Subcutaneous abdominal adipose tissue (tissue), 5 donors: ENCODE data around the gene CXXC5.

Experiments
- H3K27ac ChIP-seq: one replicate; pipeline ENCODE4 v1.7.0; 2013; ENCODE audit warnings: low read depth, mild to moderate bottlenecking, inconsistent platforms, low read length, moderate library complexity
- H3K27me3 ChIP-seq, 5 donors: one replicate each; pipeline ENCODE4 v1.7.0; 2013; ENCODE audit warnings: low read length in 5 of 5, inconsistent platforms in 1 of 5; ENCODE audit not compliant: control insufficient read depth in 5 of 5, insufficient read depth in 4 of 5
- H3K36me3 ChIP-seq, 5 donors: one replicate each; pipeline ENCODE4 v1.7.0; 2013; ENCODE audit warnings: low read length in 5 of 5; ENCODE audit not compliant: control insufficient read depth in 5 of 5, insufficient read depth in 5 of 5
- H3K4me1 ChIP-seq, 5 donors: one replicate each; pipeline ENCODE4 v1.7.0; 2013; ENCODE audit warnings: low read length in 5 of 5, mild to moderate bottlenecking in 3 of 5, moderate library complexity in 1 of 5; ENCODE audit not compliant: control insufficient read depth in 5 of 5, insufficient read depth in 5 of 5
- H3K4me3 ChIP-seq, 5 donors: one replicate each; pipeline ENCODE4 v1.7.0; 2013; ENCODE audit warnings: low read length in 5 of 5, low read depth in 1 of 5
- H3K9ac ChIP-seq, 5 donors: one replicate each; pipeline ENCODE4 v1.7.0; 2013; ENCODE audit warnings: low read length in 5 of 5, mild to moderate bottlenecking in 4 of 5, moderate library complexity in 3 of 5
- H3K9me3 ChIP-seq, 5 donors: one replicate each; pipeline ENCODE4 v1.7.0; 2013; ENCODE audit warnings: low read length in 5 of 5; ENCODE audit not compliant: control insufficient read depth in 5 of 5
- donor health status: healthy.
- donor health status: healthy.
- donor health status: healthy.
- donor health status: healthy.
- donor health status: healthy.

CXXC5 gene

DNA sequence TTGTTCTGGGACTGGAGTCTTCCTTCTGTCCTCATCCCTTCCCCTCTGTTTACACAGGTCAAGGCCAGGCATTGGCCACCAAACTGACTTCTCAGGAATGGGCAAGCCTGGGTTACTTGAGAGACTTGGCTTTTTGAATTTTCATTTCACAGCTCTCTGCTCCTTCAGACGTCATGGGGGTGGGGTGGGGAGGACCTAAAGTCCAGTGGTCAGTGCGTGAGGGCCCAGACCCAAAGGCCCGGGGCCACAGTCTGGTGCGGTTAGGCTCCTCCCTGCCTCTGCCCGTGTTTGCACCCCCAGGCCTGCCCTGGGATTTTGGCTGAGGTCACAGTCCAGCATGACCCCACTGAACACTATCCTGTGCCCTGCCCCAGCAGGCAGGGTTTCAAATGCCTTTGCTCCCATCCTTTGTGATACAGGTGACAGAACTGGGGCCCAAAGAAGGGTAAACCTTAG is 4.1 kb upstream of the CXXC5 start:
- Histone ChIP-seq H3K36me3 (no peaks in the 10 kb centered on the region), H3K27me3 (no peaks in the 10 kb centered on the region), H3K27ac (no peak overlapping the region), H3K4me3 (no peak overlapping the region), H3K9ac (peak overlapping the region in 1 of 5 donors; percentile 17), H3K9me3 (no peaks in the 10 kb centered on the region), H3K4me1 (peaks cover 4 to 61% (median 51%) of the 10 kb centered on the region in 5 donors)

DNA sequence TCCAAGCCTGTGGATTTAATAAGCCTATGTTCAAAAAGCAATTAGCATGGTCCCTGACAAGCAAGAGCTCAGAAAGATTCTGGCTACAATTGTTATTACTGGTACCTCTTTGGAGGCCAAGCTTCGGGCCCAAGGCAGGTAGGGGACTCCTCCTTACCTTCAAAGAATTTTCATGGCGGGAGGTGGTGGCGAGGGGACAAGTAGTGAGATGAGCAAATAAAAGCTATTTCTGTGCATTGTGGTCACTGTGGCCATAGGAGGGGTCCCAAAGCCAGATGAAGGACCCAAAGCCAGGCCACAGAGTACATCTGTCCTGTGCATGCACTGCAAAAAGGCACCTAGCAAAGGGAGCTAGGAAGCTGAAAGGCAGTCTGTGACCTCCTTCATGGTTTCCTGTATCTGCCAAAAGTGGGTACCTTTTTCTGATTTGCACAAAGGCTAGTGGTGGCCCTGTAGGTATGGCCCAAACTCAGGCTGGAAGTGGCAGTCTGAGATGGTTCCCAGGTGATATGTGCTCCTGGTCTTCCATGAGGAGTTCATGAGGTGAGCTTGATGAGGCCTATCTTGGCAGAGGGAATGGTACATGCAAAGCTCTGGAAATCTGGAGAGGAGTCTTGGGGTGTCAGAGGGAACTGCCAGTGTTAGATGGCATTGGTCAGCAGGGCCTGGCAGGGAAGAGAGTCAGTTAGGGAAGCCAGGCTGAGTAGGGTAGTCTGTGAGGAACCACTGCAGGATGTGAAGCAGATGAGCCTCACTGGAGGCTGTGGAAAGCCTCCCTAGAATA is 3.3 kb upstream of the CXXC5 start:
- H3K4me3 ChIP-seq: no peak overlapping the region
- no peak overlapping the region for H3K9ac ChIP-seq
- H3K4me1 ChIP-seq: peaks cover 4 to 61% (median 49%) of the 10 kb centered on the region in 5 donors
- no peaks in the 10 kb centered on the region for H3K9me3 ChIP-seq
- H3K27me3 ChIP-seq: no peaks in the 10 kb centered on the region
- H3K27ac ChIP-seq: no peak overlapping the region
- no peaks in the 10 kb centered on the region for H3K36me3 ChIP-seq

DNA sequence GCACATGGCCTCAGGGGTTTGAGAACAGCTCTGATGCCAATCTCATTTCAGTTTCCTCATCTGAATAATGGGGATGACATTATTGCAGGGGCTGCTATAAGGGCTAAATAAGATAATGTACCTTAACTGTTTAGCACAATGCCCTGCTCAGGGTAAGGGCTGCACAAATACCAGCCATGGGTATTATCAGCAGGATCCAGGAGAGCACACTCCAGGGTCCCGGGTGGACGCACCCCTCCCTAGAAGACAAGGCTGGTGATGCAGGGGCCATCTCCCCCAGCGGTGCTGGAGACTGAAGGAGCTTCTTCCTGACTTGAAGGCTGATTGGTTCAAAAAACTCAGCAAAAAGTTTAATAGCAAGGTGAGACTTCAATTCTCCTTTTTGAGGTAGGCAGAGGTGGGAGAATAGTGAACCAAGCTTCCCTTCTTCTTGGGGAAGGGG is 2.7 kb upstream of the CXXC5 start:
- Histone ChIP-seq H3K4me1 (peaks cover 4 to 64% (median 56%) of the 10 kb centered on the region in 5 donors), H3K9me3 (no peaks in the 10 kb centered on the region), H3K4me3 (no peak overlapping the region), H3K9ac (no peak overlapping the region), H3K27ac (no peak overlapping the region), H3K36me3 (no peaks in the 10 kb centered on the region), H3K27me3 (no peaks in the 10 kb centered on the region)

DNA sequence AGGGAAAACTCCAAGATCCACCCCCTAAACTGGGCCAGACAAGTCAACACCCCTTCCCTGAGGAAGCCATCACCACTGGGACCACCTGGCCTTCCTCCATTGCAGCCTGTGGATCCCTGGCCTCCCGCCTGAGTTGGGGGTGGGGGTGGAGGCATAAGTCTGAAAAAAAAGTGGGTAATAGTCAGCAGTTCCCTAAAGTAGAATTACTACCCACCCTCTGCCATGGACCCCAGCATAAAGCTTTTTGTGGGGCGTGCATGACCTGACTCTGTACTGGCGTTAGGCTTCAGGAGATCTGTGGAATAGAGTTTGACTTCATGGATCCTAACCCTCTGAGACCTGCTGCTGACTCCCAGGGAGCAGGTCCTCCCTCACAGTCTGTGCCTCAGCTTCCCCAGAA is 2.0 kb upstream of the CXXC5 start:
- H3K36me3 ChIP-seq: no peaks in the 10 kb centered on the region
- no peak overlapping the region for H3K4me3 ChIP-seq
- no peak overlapping the region for H3K9ac ChIP-seq
- H3K27ac ChIP-seq: no peak overlapping the region
- H3K4me1 ChIP-seq: peaks cover 4 to 71% (median 62%) of the 10 kb centered on the region in 5 donors
- H3K27me3 ChIP-seq: no peaks in the 10 kb centered on the region
- H3K9me3 ChIP-seq: no peaks in the 10 kb centered on the region

DNA sequence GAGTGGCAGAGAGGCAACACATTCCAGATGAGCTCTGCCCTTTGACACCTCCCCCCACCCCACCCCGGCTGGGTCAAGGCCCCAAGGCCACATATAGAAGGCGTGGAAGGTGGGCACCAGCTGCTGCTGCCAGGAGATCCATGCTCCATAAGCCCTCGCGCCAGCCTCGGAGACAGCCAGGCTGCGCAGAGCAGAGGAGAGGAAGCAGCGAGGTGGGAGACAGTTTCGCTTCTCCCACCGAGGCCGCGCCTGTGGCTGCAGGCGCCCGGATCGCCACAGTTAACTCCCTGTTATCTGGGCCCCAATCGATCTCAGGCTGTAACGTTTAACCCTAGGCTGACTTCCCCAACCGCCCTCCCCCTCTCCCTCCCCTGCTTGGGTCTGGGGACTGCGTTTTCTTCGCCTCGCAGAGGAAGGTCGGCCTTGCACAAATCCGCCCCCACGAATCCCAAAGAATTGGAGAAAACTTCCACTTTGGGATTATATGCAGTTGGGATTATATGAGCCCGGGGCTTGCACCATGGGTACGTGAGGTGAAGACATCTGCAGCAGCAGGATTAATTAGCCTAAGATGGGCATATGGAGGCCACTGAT is 1.1 kb upstream of the CXXC5 start:
- Histone ChIP-seq H3K27me3 (no peaks in the 10 kb centered on the region), H3K4me1 (peaks cover 4 to 71% (median 63%) of the 10 kb centered on the region in 5 donors), H3K9me3 (no peaks in the 10 kb centered on the region), H3K4me3 (peak overlapping the region; percentile 39 to 78 (median 48)), H3K9ac (peak overlapping the region in 3 of 5 donors; percentile 21 to 48 (median 35)), H3K27ac (no peak overlapping the region), H3K36me3 (no peaks in the 10 kb centered on the region)

DNA sequence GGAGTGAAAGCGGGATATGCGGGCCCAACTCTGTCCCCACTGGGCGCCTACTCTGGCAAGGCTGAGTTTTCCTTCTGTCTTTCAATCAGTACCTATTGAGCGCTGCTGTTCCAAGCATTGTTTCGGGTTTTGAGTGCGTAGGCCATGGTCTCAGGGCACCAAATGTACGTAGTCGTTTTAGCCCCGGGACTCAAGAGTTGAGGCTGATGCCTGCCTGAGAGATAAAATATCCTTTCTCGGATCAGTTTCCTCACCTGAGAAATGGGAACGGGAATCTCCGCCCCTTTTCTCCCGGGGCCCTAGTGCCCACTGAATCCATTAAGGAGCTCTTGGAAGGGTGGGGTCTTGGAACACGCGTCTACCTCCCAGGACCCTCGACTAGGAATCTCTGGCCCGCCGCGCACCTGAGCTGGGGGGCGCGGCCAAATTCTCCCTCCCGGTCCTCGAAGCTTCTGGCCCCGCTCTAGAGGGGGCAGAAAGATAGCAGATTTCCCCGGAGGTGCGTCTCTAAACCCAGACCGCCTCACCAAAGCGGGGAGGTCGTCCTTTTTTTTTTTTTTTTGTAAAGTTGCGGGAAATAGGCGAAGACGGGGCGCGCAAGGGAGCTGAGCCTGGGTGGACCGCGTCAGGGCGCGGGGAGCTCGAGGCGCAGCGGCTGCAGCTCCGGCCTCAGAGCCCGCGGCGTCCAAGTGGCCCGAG is 494 bp upstream of the CXXC5 start:
- H3K27ac ChIP-seq: no peak overlapping the region
- H3K36me3 ChIP-seq: no peaks in the 10 kb centered on the region
- peak overlapping the region; percentile 47 to 86 (median 57) for H3K4me3 ChIP-seq
- H3K9ac ChIP-seq: peak overlapping the region in 3 of 5 donors; percentile 21 to 48 (median 35)
- no peaks in the 10 kb centered on the region for H3K27me3 ChIP-seq
- peaks cover 8 to 71% (median 63%) of the 10 kb centered on the region in 5 donors for H3K4me1 ChIP-seq
- no peaks in the 10 kb centered on the region for H3K9me3 ChIP-seq

DNA sequence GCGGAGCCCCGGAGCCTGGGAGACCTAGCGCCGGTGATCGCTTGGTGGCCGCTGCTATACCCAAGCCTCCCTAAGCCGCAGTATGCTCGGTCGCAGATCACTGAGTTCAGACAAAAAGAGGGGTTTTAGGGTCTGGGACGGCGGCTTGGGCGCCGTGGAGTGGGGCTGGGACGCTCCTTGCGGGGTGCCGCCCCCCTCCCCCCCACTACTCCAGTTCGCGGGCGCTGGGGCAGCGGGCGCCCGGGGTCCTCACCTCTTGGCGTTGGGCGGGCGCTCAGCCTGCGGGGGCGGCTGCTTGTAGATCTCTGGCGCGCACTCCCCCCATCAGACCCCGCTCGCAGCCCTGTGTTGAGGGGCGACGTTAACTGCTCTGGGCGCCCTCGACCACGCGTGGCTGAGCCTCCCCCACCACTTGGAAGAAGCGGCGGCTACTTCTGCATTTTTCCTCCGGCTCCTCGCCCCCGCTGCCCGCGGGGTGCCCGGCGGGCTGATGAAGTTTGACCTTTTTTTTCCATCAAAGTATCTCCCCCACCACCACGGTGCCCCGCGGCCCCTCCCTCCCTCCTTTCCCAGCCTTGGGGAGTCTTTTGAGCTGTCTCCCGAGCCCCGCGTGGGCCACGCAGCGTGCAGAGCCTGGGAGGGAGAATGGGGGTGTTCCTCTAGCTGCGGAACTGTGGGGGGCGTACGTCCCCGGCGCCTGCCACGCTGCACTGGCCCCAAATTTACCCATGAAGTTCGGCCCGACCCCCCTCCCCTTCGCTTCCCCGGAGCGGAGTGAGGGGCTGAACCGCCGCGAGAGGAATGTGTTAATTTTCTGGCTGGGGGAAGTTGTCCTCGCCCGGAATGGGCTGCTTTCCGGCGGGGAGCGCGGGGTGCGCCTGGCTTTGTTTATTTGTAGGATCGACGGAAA is 1.2 kb downstream of the CXXC5 start:
- Histone ChIP-seq H3K27ac (peak overlapping the region; percentile 95), H3K27me3 (no peaks in the 10 kb centered on the region), H3K4me1 (peaks cover 14 to 71% (median 63%) of the 10 kb centered on the region in 5 donors), H3K4me3 (peak overlapping the region; percentile 77 to 88 (median 80)), H3K9me3 (no peaks in the 10 kb centered on the region), H3K36me3 (no peaks in the 10 kb centered on the region), H3K9ac (peak overlapping the region in 4 of 5 donors; percentile 74 to 87 (median 80))

DNA sequence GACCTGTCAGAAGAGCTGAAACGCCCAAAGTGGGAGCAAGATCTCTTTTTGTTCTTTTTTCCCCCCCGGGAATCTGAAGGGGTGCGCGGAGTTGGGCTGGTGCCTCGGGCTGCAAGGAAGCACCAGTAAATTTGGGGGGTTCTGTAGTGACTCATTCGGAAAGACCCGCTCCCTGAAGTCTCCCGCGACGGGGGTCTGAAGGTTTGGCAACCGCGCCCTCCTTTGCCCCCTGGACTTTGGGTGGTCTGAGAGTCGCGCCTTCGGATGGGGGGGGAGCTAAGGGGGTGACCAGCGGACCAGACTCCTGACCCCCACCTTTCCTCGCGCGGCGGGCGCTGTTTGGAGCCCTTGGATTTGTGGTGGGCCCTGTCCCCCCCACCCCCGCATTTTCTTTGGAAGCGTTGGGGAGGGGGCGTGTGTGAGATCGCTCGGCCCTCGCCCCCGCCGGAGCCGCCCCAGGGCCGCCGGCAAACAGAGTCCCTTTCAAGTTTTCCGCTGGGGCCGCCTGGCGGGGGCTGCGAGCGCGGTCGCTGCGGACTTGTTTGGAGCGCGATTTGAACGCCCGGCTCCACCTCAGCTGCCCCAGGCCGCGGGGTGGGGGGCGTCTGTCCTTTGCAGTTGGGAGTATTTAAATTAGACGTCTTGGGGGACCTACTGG is 2.0 kb downstream of the CXXC5 start:
- Histone ChIP-seq H3K27ac (peak overlapping the region; percentile 95), H3K36me3 (no peaks in the 10 kb centered on the region), H3K4me1 (peaks cover 16 to 78% (median 70%) of the 10 kb centered on the region in 5 donors), H3K27me3 (no peaks in the 10 kb centered on the region), H3K4me3 (peak overlapping the region; percentile 77 to 88 (median 80)), H3K9me3 (no peaks in the 10 kb centered on the region), H3K9ac (peak overlapping the region; percentile 56 to 87 (median 78))

DNA sequence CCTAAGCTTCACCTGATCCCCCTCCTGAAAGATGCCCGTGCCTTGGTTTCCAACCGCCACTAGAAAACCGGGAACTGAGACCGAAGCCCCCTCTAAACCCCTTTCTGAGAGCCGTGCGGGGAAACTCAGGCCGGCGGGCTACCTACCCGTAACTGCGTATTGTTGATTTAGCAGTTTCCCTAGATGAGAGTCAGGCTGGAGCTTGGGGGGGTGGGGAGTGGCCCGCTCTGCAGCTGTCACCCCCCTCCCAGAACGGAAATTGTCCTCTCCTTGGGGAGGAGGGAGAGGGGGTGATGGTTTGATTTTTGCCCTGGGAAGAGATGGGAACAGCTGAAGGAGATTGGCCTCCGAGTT is 2.5 kb downstream of the CXXC5 start:
- Histone ChIP-seq H3K4me1 (peaks cover 16 to 82% (median 73%) of the 10 kb centered on the region in 5 donors), H3K9me3 (no peaks in the 10 kb centered on the region), H3K9ac (peak overlapping the region; percentile 56 to 87 (median 74)), H3K27ac (peak overlapping the region; percentile 95), H3K27me3 (no peaks in the 10 kb centered on the region), H3K4me3 (peak overlapping the region; percentile 59 to 88 (median 80)), H3K36me3 (no peaks in the 10 kb centered on the region)
